Measurements from ENCODE around the gene ISG15.

Gene ISG15

DNA sequence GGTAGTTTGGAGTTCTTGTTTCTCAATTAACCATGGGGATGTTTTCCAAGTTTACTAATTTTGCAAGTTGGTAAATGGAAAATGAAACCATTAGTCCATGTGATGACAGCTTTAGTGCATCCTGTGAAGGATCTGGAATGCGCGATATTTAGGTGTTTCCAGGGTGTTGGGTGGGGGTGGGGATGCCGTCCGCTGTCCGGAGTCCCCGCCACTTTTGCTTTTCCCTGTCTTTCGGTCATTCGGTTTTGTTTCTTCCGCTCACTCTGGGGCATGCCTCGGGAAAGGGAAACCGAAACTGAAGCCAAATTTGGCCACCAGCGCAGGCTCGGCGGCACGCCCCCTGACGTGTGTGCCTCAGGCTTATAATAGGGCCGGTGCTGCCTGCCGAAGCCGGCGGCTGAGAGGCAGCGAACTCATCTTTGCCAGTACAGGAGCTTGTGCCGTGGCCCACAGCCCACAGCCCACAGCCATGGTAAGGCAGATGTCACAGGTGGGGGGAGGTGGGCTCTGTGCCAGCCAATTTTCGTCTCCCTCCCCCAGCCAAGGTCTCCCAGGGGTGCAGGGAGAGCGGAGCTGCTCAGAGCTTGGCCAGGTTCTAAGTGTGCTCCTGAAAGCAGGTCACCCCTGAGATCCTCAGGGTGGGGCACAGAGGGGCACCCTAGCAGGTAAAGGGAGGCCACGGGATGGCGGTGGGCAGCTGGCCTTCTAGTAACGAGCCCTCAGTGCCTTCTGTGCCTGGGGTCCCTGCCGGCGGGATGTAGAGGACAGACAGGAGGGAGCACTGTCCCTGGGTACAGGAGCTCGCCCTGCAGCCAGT is at the start of gene ISG15:
ISG15 (plus strand) TSS at position 393 of the 817 bp plus-strand sequence; CDS start at position 470, 77 bp downstream.
- peak; percentile 76 to 78 for DNase-seq (ENCODE audit: low read depth in 2 of 2, low spot score in 1 of 2)

DNA sequence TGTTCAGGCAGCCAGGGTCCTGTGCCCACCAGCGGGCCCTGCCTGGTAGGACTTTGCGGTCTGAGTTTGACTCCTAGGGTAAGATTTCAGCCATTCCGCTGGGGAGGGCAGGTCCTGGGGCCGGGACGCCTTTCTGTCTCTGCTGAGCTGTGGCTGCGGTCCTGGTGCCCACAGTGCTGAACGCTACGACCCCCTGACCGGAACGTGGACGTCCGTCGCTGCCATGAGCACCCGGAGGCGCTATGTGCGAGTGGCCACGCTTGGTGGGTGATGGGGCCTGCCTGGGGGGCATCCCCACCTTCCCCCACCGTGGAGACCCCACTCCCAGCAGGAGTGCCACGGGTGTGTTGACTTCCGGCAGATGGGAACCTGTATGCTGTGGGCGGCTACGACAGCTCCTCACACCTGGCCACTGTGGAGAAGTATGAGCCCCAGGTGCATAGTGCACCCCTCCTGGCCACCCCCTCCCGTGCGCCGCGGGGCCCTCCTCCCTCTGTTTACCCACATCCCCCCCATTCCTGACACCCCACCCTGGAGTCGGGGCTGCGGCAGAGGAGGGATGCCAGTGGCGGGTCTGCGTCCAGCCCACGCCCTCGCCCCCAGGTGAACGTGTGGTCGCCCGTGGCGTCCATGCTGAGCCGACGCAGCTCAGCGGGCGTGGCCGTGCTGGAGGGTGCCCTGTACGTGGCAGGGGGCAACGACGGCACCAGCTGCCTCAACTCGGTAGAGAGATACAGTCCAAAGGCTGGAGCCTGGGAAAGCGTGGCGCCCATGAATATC is 49.4 kb upstream of the ISG15 start:
- DNase-seq (ENCODE audit: low read depth in 2 of 2, low spot score in 1 of 2) = no peak

GRCh38 chr1:964691-965525 is 48.4 kb upstream of the ISG15 start:
- DNase-seq (ENCODE audit: low read depth in 2 of 2, low spot score in 1 of 2) = no peak

DNA sequence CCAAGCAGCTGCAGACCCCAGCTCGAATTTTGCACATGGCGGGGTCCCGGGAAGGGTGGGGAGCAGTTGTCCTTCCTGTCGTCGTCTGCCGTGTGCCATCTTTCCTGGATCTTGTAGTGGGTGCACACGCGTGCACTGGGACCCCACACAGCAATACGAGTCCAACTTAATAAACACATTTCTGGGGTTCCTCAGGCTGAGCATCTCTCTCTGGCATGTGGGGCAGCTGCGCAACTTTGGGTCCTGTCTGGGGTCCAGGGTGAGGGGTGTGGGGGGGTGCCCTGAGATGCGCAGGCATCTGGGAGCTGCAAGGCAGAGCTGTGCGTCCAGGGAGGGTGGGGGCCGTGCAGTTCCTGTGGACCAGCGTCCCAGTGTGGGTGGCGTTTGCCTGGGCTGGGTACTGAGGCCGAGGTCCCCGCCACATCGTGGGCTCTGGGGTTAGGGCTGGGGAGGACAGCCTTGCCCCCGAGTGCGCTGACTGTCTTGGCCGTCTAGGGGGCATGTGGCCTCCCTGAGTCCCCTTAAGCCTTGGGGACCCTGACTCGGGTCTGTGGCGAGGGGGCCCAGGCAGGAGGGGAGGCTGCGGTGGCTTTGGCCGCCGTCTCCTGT is 47.7 kb upstream of the ISG15 start:
- DNase-seq (ENCODE audit: low read depth in 2 of 2, low spot score in 1 of 2) = no peak

GRCh38 chr1:966135-966703 is 47.1 kb upstream of the ISG15 start, which contains the start of gene PLEKHN1:
TSS of gene PLEKHN1 (plus strand) at chr1:966482. CDS start at chr1:966532, 50 bp downstream.
- no peak for DNase-seq (ENCODE audit: low read depth in 2 of 2, low spot score in 1 of 2)

DNA sequence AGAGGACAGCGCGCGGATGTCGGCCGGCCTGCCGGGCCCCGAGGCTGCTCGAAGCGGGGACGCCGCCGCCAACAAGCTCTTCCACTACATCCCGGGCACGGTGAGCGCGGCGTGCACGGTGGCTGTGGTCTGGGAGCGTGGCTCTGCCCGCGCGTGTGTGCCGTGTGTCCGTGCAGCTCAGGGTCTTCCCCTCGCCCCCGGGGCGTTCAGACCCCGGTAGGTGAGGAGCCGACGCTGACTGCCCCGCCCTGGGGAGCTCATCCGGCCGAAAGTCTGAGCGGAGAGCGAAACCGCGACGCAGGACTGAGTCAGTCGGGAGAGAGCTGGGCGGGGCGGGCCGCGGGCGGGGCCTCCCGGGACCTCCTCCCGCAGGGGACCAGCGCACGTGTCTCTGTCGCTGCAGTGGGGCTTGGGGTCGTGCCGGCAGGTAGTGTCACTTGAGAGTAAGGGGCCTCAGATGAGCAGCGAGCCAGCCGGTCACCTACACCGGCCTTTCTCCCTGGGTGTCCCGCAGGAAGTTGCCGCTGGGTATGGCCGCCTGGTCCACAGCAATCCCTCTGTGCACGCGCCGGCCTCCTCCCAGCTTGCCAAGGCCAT is 46.5 kb upstream of the ISG15 start:
- DNase-seq (ENCODE audit: low read depth in 2 of 2, low spot score in 1 of 2) = peak; percentile 70 to 73

DNA sequence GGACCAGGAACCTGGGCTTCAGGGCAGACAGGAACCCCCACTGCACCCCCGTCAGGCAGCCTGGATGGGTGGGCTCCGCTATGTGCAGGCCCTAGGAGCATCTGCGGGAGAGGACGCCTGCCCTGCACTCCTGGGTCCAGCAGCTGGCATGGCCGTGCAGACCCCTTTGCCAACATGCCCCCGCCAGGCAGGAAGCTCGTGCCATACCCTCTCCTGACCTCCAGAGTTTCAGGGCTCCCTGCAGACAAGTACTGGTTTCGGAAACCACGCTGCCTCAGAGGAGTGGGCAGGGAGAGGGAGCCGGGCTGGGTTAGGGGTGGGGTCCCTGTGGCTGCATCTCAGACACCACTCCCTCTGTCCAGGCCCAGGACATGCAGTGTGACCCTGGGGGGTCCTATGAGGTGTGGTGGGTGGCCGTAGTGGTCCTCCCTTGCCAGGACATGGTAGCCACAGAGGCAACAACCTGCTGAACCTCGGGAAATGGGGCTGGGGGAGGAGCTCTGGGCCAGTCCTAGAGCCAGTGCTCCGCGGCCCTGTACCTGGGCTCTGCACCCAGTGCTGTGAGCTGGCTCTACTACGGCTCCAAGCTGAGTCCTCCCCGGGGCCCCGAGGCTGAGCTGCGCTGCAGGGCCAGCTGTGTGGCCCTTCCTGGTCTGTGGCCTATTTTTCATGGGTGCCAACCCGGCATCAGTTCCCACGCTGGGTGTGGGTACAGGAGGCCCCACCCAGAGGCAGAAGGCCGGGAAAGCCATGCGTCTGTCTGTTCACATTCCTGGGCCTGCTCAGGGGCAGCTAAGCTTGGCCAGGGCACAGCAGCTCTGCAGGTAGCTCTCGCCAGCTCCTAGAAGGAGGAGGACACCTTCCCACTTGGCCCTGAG is 45.6 kb upstream of the ISG15 start:
- DNase-seq (ENCODE audit: low read depth in 2 of 2, low spot score in 1 of 2) = no peak

GRCh38 chr1:969260-969855 is 43.9 kb upstream of the ISG15 start:
- DNase-seq (ENCODE audit: low read depth in 2 of 2, low spot score in 1 of 2) = no peak

DNA sequence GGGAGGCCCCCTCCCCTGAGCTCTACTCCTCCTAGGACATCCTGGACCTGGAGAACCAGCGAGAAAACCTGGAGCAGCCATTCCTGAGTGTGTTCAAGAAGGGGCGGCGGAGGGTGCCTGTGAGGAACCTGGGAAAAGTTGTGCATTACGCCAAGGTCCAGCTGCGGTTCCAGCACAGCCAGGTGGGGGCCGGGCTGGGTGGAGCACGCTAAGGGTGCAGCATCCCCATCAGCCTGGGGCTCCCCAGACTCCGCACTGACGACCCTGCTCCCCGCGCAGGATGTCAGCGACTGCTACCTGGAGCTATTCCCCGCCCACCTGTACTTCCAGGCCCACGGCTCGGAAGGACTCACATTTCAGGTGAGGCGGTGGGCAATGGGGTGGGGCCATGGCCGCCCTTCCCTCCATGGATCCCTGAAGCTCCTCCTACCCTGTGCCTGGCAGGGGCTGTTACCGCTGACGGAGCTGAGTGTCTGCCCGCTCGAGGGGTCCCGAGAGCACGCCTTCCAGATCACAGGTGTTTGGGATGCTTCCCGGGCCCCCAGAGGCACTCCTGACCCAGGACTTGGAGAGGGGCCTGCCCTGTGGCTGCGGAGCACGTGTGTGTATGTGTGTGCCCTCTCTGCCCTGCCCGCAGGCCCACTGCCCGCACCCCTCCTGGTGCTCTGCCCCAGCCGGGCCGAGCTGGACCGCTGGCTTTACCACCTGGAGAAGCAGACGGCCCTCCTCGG is 42.9 kb upstream of the ISG15 start:
- DNase-seq (ENCODE audit: low read depth in 2 of 2, low spot score in 1 of 2) = no peak

DNA sequence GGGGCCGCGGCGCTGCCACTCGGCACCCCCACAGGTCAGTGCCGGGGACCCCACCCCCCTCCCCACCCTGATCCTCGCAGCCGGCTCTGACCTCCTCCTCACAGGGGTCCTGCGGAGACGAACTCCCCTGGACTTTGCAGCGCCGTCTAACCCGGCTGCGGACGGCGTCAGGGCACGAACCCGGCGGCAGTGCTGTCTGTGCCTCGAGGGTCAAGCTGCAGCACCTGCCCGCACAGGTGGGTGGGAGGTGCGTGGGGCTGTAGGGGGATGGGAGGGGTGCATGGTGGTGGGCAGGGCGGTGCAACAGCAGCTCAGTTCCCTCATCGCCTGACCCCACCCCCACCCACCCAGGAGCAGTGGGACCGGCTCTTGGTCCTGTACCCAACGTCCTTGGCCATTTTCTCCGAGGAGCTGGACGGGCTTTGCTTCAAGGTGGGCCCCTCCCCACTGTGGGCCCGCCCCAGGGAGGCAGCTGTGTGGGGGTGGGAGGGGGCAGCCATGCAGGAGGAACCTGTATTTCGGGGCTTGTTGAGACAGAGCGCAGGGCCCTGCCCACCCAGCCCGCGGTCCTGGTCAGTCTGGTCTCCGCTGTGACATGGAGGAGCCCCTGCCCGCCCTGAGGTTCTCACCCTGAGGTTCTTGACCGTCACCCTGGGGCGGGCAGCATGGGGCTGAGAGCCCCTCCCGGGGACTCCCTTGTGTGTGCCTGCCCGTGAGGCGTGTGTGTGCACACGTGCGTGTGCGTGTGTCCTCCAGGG is 42.1 kb upstream of the ISG15 start:
- DNase-seq (ENCODE audit: low read depth in 2 of 2, low spot score in 1 of 2) = no peak

DNA sequence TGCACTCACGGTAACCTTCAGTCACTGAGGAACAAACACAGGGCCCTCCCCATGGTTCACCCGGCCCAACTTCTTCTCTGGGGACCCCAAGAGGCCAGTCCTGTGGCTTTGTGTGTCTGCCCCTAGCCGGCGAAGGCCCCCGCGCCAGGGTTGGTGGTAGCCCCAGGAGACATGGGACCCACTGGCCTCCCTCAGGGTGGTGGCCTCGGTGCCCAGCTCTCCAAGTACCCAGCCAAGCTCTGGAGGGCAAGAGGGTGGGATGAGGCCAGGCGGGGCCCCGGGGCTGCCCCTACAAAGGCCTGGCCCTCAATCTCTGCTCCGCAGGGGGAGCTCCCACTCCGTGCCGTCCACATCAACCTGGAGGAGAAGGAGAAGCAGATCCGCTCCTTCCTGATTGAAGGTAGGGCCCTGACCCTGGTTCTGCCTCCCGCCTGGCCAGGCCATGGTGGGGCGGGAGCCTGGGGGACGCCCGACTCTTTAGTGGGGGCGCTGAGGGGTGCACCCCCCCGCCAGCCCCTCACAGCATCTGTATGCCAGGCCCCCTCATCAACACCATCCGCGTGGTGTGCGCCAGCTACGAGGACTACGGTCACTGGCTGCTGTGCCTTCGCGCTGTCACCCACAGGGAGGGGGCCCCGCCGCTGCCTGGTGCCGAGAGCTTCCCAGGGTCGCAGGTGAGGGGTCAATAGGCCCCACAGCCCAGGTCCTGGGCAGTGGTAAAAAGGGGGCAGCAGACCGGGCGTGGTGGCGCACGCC is 41.4 kb upstream of the ISG15 start:
- DNase-seq (ENCODE audit: low read depth in 2 of 2, low spot score in 1 of 2) = no peak

DNA sequence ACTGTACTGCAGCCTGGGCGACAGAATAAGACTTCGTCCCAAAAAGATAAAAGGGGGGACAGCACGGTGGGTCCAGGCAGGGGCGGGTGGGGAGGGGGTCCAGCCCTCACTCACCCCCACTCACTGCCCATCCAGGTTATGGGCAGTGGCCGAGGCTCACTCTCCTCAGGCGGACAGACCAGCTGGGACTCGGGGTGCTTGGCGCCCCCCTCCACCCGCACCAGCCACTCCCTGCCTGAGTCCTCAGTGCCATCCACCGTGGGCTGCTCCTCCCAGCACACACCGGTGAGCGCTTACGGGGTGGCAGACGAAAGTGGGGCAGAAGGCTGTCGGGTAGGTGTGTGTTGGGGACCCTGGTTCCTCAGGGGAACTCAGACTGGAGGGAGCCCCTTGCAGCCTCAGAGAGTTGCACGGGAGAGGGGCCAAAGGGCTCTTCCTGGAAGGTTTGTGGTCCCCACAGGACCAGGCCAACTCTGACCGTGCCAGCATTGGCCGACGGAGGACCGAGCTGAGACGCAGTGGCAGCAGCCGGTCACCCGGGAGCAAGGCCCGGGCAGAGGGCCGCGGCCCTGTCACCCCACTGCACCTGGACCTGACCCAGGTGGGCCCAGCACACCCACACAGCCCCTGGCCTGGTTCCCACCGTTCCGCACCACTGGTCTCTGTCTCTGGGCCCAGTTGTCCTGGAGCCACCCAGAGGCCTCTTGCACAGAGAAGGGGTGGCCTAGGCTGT is 40.4 kb upstream of the ISG15 start:
- DNase-seq (ENCODE audit: low read depth in 2 of 2, low spot score in 1 of 2) = no peak

DNA sequence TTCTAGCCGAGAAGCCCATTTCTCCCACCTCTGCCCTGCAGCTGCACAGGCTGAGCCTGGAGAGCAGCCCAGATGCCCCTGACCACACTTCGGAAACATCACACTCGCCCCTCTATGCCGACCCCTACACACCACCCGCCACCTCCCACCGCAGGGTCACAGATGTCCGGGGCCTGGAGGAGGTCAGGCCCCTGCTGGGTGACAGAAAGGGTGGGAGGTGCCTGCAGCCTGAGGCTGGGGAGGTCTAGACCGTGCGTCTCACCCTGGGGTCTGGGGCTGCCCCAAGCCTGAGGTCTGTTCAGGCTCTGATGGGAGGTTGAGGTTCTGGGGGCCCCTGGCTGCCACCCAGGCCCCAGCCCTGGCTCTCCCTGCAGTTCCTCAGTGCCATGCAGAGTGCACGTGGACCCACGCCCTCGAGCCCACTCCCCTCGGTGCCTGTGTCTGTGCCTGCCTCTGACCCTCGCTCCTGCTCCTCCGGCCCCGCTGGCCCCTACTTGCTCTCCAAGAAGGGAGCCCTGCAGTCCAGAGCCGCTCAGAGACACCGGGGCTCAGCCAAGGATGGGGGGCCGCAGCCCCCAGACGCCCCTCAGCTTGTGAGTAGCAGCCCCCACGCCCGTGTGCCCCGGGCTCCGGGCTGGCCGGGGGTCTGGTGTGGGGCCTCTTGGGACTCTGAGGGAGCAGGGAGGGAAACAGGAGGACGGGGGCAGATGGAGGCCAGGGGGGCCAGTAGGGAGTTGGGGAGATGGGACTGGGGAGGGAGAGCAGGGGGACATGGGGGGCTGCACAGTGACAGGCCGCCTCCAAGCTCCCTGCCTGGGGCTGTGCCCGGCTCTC is 39.6 kb upstream of the ISG15 start:
- DNase-seq (ENCODE audit: low read depth in 2 of 2, low spot score in 1 of 2) = no peak

GRCh38 chr1:974293-974640 is 39.0 kb upstream of the ISG15 start:
- DNase-seq (ENCODE audit: low read depth in 2 of 2, low spot score in 1 of 2) = no peak

- no peak for DNase-seq (ENCODE audit: low read depth in 2 of 2, low spot score in 1 of 2)
Measured at GRCh38 chr1:974687-975328, 38.5 kb upstream of the ISG15 start.

All from stimulated activated CD8-positive, alpha-beta memory T cell treated with anti-CD3 and anti-CD28 coated beads, Interleukin-4, amount 100 ng/mL, for 4 hours (primary cell).